OCI-LY7 (cell line): ENCODE data around the gene EEF1A1. TPM values are rescaled to one million over a fixed set of nuclear protein-coding genes. Genes with fewer than 3 reads are reported as not detected.

ENCODE experiments used
- BruUV-seq: library from RNA; stranded (reverse); fragments of 400-500 nt; replicated peaks from 2 replicates; lab custom pipeline; 2021; lab: Mats Ljungman, UMichigan
- CTCF ChIA-PET: fragments of 300-600 bp; sonication (Branson Sonifier 250); formaldehyde crosslinking; loops from one replicate; lab custom pipeline; 2022; ENCODE audit warnings: antibody characterized with exemption; ENCODE audit not compliant: unreplicated experiment; lab: Charles Lee
- POLR2A ChIA-PET: fragments of 300-600 bp; sonication (Branson Sonifier 250); formaldehyde crosslinking; loops from one replicate; lab custom pipeline; 2022; ENCODE audit warnings: antibody characterized with exemption; lab: Charles Lee
- DNase-seq: peaks from one replicate; pipeline ENCODE4 v3.0.0-alpha.2; 2015; ENCODE audit warnings: low spot score
- H2AFZ ChIP-seq: fragments of 200-600 bp; sonication (generic), shearing (Covaris generic); 2 replicates; pipeline ENCODE4 v1.6.1; 2014; ENCODE audit warnings: mild to moderate bottlenecking, antibody characterized with exemption, low read length, moderate library complexity
- H3K27ac ChIP-seq: fragments of 200-600 bp; sonication (generic); 2 replicates; pipeline ENCODE4 v1.5.1; 2014; ENCODE audit warnings: mixed run types, low read depth, mild to moderate bottlenecking, moderate library complexity, low read length, inconsistent platforms; ENCODE audit not compliant: poor library complexity, severe bottlenecking
- H3K36me3 ChIP-seq: fragments of 200-600 bp; sonication (generic); 2 replicates; pipeline ENCODE4 v1.6.1; 2014; ENCODE audit warnings: mild to moderate bottlenecking, antibody characterized with exemption, low read length, moderate library complexity, mixed read lengths; ENCODE audit not compliant: insufficient read depth
- H3K4me1 ChIP-seq: fragments of 200-600 bp; sonication (generic); 2 replicates; pipeline ENCODE4 v1.5.1; 2014; ENCODE audit warnings: mild to moderate bottlenecking, low read length; ENCODE audit not compliant: insufficient read depth, poor library complexity, severe bottlenecking
- H3K4me2 ChIP-seq: fragments of 200-600 bp; sonication (generic); 2 replicates; pipeline ENCODE4 v1.6.1; 2014; ENCODE audit warnings: mild to moderate bottlenecking, low read length
- H3K4me3 ChIP-seq: fragments of 200-600 bp; sonication (generic); 2 replicates; pipeline ENCODE4 v1.5.1; 2014; ENCODE audit warnings: mild to moderate bottlenecking, low read depth, low read length; ENCODE audit not compliant: poor library complexity, severe bottlenecking
- H3K79me2 ChIP-seq: fragments of 200-600 bp; sonication (generic); 2 replicates; pipeline ENCODE4 v1.6.1; 2016; ENCODE audit warnings: low read depth, mild to moderate bottlenecking, low read length, moderate library complexity, mixed read lengths; ENCODE audit not compliant: insufficient read depth
- H3K9me2 ChIP-seq: fragments of 200-600 bp; sonication (generic); 2 replicates; pipeline ENCODE4 v1.6.1; 2016; ENCODE audit warnings: mild to moderate bottlenecking, low read length, mixed read lengths; ENCODE audit not compliant: insufficient read depth
- H3K9me3 ChIP-seq: fragments of 200-600 bp; sonication (generic); 2 replicates; pipeline ENCODE4 v1.6.1; 2014; ENCODE audit warnings: mild to moderate bottlenecking, mixed run types, low read length, mixed read lengths
- H4K20me1 ChIP-seq: fragments of 200-600 bp; sonication (generic); 2 replicates; pipeline ENCODE4 v1.6.1; 2014; ENCODE audit warnings: mild to moderate bottlenecking, antibody characterized with exemption, low read length, moderate library complexity, mixed read lengths; ENCODE audit not compliant: insufficient read depth
- CTCF ChIP-seq: fragments of 200-600 bp; sonication (generic); conservative IDR thresholded peaks from 2 replicates; pipeline ENCODE4 v1.5.1; 2014; ENCODE audit warnings: mild to moderate bottlenecking, antibody characterized with exemption, low read length, moderate library complexity, mixed read lengths
- EZH2phosphoT487 ChIP-seq: fragments of 200-600 bp; sonication (generic); IDR thresholded peaks from 2 replicates; pipeline ENCODE4 v1.6.1; 2018; ENCODE audit warnings: low read depth, borderline replicate concordance, mild to moderate bottlenecking, mixed run types, antibody characterized with exemption, low read length, moderate library complexity, mixed read lengths
- intact Hi-C: fragments of 100-400 bp; cut with micrococcal nuclease; formaldehyde crosslinking; loops from one replicate; pipeline ENCODE4 v1.10.0; 2022; ENCODE audit not compliant: unreplicated experiment
- total RNA-seq, 2 experiments: library from RNA; depleted of rRNA in 1 of 2; stranded (reverse); fragments of >200 nt in 1 of 2; shearing (Covaris generic) in 1 of 2; gene quantifications; 2 replicates each; pipeline ENCODE4 v1.2.3, GENCODE V29; 2014 to 2022

EEF1A1 gene
- total RNA-seq, 2 experiments from 2014 or later = 8,152 to 8,197 TPM

- peaks cover 12% of the 10 kb centered on the region for H3K4me1 ChIP-seq
- DNase-seq = no peak
- CTCF ChIA-PET = no interaction called here
- H3K36me3 ChIP-seq = no peaks in the 10 kb centered on the region
- H2AFZ ChIP-seq = no peak overlapping the region
- BruUV-seq = no TSS peak
- no peaks in the 10 kb centered on the region for H3K9me2 ChIP-seq
- no peak for TF ChIP-seq CTCF
- no peak for TF ChIP-seq EZH2phosphoT487
- POLR2A ChIA-PET = interaction anchor here (0.6 kb wide), 2 partner anchors 32 to 39 kb away, joined by 3 read pairs; no protein-coding TSS in a partner anchor
- H3K4me3 ChIP-seq = no peak overlapping the region
- H3K4me2 ChIP-seq = no peak overlapping the region
- no peaks in the 10 kb centered on the region for H3K9me3 ChIP-seq
- H3K79me2 ChIP-seq = no peaks in the 10 kb centered on the region
- H4K20me1 ChIP-seq = no peaks in the 10 kb centered on the region
- intact Hi-C loops = no loop called here
- H3K27ac ChIP-seq = no peak overlapping the region
Measured at GRCh38 chr6:73564578-73565345, 43.9 kb upstream of the EEF1A1 start.

- POLR2A ChIA-PET = interaction anchor here (0.6 to 0.7 kb wide), 3 partner anchors 13 to 124 kb away, joined by 3 to 5 read pairs (median 3); no protein-coding TSS in a partner anchor
Measured at GRCh38 chr6:73562558-73562957, 41.7 kb upstream of the EEF1A1 start.

More at GRCh38 chr6:73562558-73562957, 41.7 kb upstream of the EEF1A1 start:
- intact Hi-C loops = no loop called here
- CTCF ChIA-PET = no interaction called here
- no TSS peak for BruUV-seq
- Histone ChIP-seq H3K4me3 (no peak overlapping the region), H2AFZ (no peak overlapping the region), H3K4me1 (peaks cover 12% of the 10 kb centered on the region), H3K9me3 (no peaks in the 10 kb centered on the region), H3K36me3 (no peaks in the 10 kb centered on the region), H3K4me2 (no peak overlapping the region), H3K79me2 (no peaks in the 10 kb centered on the region), H4K20me1 (no peaks in the 10 kb centered on the region), H3K27ac (no peak overlapping the region), H3K9me2 (no peaks in the 10 kb centered on the region)
- DNase-seq = no peak
- TF ChIP-seq EZH2phosphoT487 (no peak), CTCF (no peak)
